Mesendoderm (in vitro differentiated cells): ENCODE measurements around the gene JARID2.

Experiments
- DNase-seq: peaks from one replicate; pipeline ENCODE4 v3.0.0; 2013
- H2AK5ac ChIP-seq: 2 replicates; pipeline ENCODE4 v1.6.1; 2013; ENCODE audit warnings: low read length, inconsistent platforms
- H2BK120ac ChIP-seq: 2 replicates; pipeline ENCODE4 v1.6.1; 2013; ENCODE audit warnings: low read depth, mild to moderate bottlenecking, low read length, moderate library complexity, mixed read lengths
- H2BK15ac ChIP-seq: replicated peaks from 2 replicates; pipeline ENCODE4 v1.6.1; 2013; ENCODE audit warnings: low read depth, mild to moderate bottlenecking, moderate library complexity
- H2BK5ac ChIP-seq: 2 replicates; pipeline ENCODE4 v1.6.1; 2013; ENCODE audit warnings: low read length, inconsistent platforms
- H3K18ac ChIP-seq: 2 replicates; pipeline ENCODE4 v1.6.1; 2013; ENCODE audit warnings: mild to moderate bottlenecking, low read length, mixed read lengths
- H3K23ac ChIP-seq: one replicate; pipeline ENCODE4 v1.6.1; 2013; ENCODE audit warnings: low read length
- H3K27ac ChIP-seq: 2 replicates; pipeline ENCODE4 v1.5.1; 2013; ENCODE audit warnings: low read depth, mild to moderate bottlenecking, inconsistent platforms, low read length, moderate library complexity
- H3K27me3 ChIP-seq: 2 replicates; pipeline ENCODE4 v1.6.1; 2013; ENCODE audit warnings: low read length, control low read depth, mild to moderate bottlenecking, inconsistent platforms; ENCODE audit not compliant: insufficient read depth, poor library complexity
- H3K36me3 ChIP-seq: 2 replicates; pipeline ENCODE4 v1.6.1; 2013; ENCODE audit warnings: low read length, inconsistent platforms; ENCODE audit not compliant: control insufficient read depth, insufficient read depth
- H3K4ac ChIP-seq: one replicate; pipeline ENCODE4 v1.6.1; 2013; ENCODE audit warnings: low read depth, mild to moderate bottlenecking, low read length, moderate library complexity
- H3K4me1 ChIP-seq: 2 replicates; pipeline ENCODE4 v1.6.1; 2013; ENCODE audit warnings: low read depth, low read length, inconsistent platforms; ENCODE audit not compliant: control insufficient read depth
- H3K4me2 ChIP-seq: 2 replicates; pipeline ENCODE4 v1.6.1; 2013; ENCODE audit warnings: low read length
- H3K4me3 ChIP-seq: 2 replicates; pipeline ENCODE4 v1.5.1; 2013; ENCODE audit warnings: mild to moderate bottlenecking, low read length
- H3K56ac ChIP-seq: one replicate; pipeline ENCODE4 v1.6.1; 2013; ENCODE audit warnings: low read length
- H3K79me1 ChIP-seq: 2 replicates; pipeline ENCODE4 v1.6.1; 2013; ENCODE audit warnings: low read length, inconsistent platforms
- H3K79me2 ChIP-seq: 2 replicates; pipeline ENCODE4 v1.6.1; 2013; ENCODE audit warnings: mild to moderate bottlenecking, low read length; ENCODE audit not compliant: control insufficient read depth, insufficient read depth
- H3K9ac ChIP-seq: 2 replicates; pipeline ENCODE4 v1.6.1; 2013; ENCODE audit warnings: low read length, inconsistent platforms
- H4K5ac ChIP-seq: one replicate; pipeline ENCODE4 v1.6.1; 2013; ENCODE audit warnings: low read length
- H4K8ac ChIP-seq: one replicate; pipeline ENCODE4 v1.6.1; 2013; ENCODE audit warnings: low read depth, mild to moderate bottlenecking, control low read depth, low read length, moderate library complexity
- WGBS: extraction: QIAGEN DNeasy Blood & Tissue Kit; methylation state at CpG from one replicate; pipeline ENCODE4 v1.1.7; 2013; ENCODE audit warnings: low lambda C conversion rate, missing lambda C conversion rate; ENCODE audit not compliant: insufficient coverage; ENCODE audit errors: extremely low coverage; 5-methylcytosine and 5-hydroxymethylcytosine counted together

Gene JARID2

DNA sequence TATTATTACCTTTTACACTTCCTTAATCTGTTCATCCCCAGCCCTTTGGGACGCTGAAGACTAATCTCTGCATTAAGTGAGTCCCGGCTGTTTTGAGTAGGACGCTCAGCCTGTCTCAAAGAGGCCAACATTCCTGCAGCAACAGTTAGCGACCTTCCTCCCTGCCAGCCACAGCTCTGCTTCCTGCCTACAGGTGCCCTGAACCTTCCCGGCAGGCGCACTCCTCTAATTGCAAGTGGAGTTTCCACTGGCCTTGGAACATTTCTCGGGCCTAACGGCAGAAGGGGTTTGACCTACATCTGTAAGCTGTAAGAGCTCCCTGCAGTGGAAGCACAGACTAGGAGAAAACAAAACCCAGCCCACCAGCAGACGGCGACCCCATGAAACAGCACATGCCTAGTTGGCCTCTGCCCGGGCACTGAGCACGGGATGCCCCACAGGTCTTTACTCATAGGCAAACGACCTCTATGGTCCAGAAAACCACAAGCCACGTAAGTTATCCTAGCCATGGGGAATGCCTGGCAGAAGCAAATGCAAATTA lies 279.1 kb downstream of the JARID2 start:
- Histone ChIP-seq H2AK5ac (no peak overlapping the region), H3K4me2 (no peak overlapping the region), H3K56ac (no peak overlapping the region), H3K4me3 (no peak overlapping the region), H3K27ac (no peak overlapping the region), H3K4ac (no peak overlapping the region), H3K4me1 (no peaks in the 10 kb centered on the region), H2BK120ac (no peak overlapping the region), H4K8ac (no peak overlapping the region), H3K79me2 (no peaks in the 10 kb centered on the region), H3K18ac (no peak overlapping the region), H3K23ac (no peak overlapping the region), H3K79me1 (no peaks in the 10 kb centered on the region), H2BK5ac (no peak overlapping the region), H3K27me3 (no peaks in the 10 kb centered on the region), H2BK15ac (no peak overlapping the region), H3K36me3 (peaks cover 3% of the 10 kb centered on the region), H3K9ac (no peak overlapping the region), H4K5ac (no peak overlapping the region)
- no CpG with 5 or more reads among the region's 14 CpGs for WGBS
- DNase-seq = no peak

GRCh38 chr6:15526212-15526701 lies 280.4 kb downstream of the JARID2 start:
- no peaks in the 10 kb centered on the region for H3K79me2 ChIP-seq
- H3K36me3 ChIP-seq = peaks cover 3% of the 10 kb centered on the region
- H3K79me1 ChIP-seq = no peaks in the 10 kb centered on the region
- H2AK5ac ChIP-seq = no peak overlapping the region
- no peak overlapping the region for H3K56ac ChIP-seq
- no peak overlapping the region for H2BK15ac ChIP-seq
- H2BK120ac ChIP-seq = no peak overlapping the region
- H3K23ac ChIP-seq = no peak overlapping the region
- no peak overlapping the region for H3K9ac ChIP-seq
- H3K4me3 ChIP-seq = no peak overlapping the region
- H3K4me2 ChIP-seq = no peak overlapping the region
- no peak overlapping the region for H4K5ac ChIP-seq
- no peak overlapping the region for H3K27ac ChIP-seq
- H3K27me3 ChIP-seq = no peaks in the 10 kb centered on the region
- DNase-seq = no peak
- H3K4me1 ChIP-seq = no peaks in the 10 kb centered on the region
- H4K8ac ChIP-seq = no peak overlapping the region
- WGBS = no CpG with 5 or more reads among the region's 13 CpGs
- no peak overlapping the region for H2BK5ac ChIP-seq
- no peak overlapping the region for H3K4ac ChIP-seq
- no peak overlapping the region for H3K18ac ChIP-seq

DNA sequence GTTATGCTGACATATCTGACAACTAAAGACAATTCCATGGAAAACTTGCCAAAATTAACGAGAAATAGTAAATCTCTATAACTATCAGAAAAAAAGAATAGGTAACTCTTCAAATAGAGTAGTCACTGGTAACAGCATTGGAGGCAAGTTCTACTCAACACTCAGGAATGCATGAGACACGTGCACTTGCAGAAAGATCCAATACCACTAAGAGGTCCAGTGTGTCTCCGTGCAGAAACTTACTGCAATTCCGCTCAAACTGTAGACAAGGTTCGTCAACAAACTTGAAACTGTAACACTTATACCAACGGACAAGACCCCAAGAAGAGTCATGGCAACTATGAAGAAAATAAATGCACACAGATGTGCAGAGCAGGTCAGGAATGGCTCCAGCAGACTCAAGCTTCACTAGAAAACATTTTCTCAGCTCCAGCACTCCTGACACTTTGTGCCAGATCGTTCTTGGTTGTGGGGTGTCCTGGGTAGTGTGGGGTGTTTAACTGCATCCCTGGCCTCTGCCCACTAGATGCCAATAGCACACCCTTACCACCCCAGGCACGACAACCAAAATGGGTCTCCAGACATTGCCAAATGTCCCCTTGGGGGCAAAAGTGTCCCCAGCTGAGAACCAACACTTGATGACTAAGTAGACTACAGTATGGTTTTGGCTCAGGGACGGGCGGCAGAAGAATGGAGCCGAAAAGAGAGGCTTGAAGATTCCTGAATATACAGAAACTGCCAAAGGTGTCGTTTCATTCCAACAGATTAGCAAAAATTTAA lies 282.2 kb downstream of the JARID2 start:
- DNase-seq = no peak
- Histone ChIP-seq H2BK5ac (no peak overlapping the region), H3K79me1 (no peaks in the 10 kb centered on the region), H3K36me3 (peaks cover 3% of the 10 kb centered on the region), H3K27me3 (no peaks in the 10 kb centered on the region), H3K4ac (no peak overlapping the region), H3K56ac (no peak overlapping the region), H3K4me2 (no peak overlapping the region), H3K4me1 (no peaks in the 10 kb centered on the region), H3K18ac (no peak overlapping the region), H2BK120ac (no peak overlapping the region), H3K4me3 (no peak overlapping the region), H3K27ac (no peak overlapping the region), H3K9ac (no peak overlapping the region), H3K79me2 (no peaks in the 10 kb centered on the region), H4K8ac (no peak overlapping the region), H3K23ac (no peak overlapping the region), H2BK15ac (no peak overlapping the region), H4K5ac (no peak overlapping the region), H2AK5ac (no peak overlapping the region)
- WGBS = no CpG with 5 or more reads among the region's 12 CpGs

GRCh38 chr6:15528870-15529269 lies 283.0 kb downstream of the JARID2 start:
- H3K23ac ChIP-seq = no peak overlapping the region
- H3K18ac ChIP-seq = no peak overlapping the region
- DNase-seq = no peak
- no peak overlapping the region for H2BK120ac ChIP-seq
- H3K56ac ChIP-seq = no peak overlapping the region
- no peak overlapping the region for H4K5ac ChIP-seq
- no peak overlapping the region for H3K4me2 ChIP-seq
- no peak overlapping the region for H2BK15ac ChIP-seq
- H3K9ac ChIP-seq = no peak overlapping the region
- no peak overlapping the region for H2AK5ac ChIP-seq
- no peaks in the 10 kb centered on the region for H3K79me2 ChIP-seq
- H3K4me3 ChIP-seq = no peak overlapping the region
- no peaks in the 10 kb centered on the region for H3K4me1 ChIP-seq
- peaks cover 2% of the 10 kb centered on the region for H3K36me3 ChIP-seq
- WGBS = no CpG with 5 or more reads among the region's 9 CpGs
- H2BK5ac ChIP-seq = no peak overlapping the region
- H3K27me3 ChIP-seq = no peaks in the 10 kb centered on the region
- H4K8ac ChIP-seq = no peak overlapping the region
- H3K27ac ChIP-seq = no peak overlapping the region
- no peaks in the 10 kb centered on the region for H3K79me1 ChIP-seq
- H3K4ac ChIP-seq = no peak overlapping the region

GRCh38 chr6:15530411-15530810 lies 284.5 kb downstream of the JARID2 start:
- no peak overlapping the region for H3K4me3 ChIP-seq
- no peak overlapping the region for H2BK5ac ChIP-seq
- H2AK5ac ChIP-seq = no peak overlapping the region
- H3K23ac ChIP-seq = no peak overlapping the region
- H4K5ac ChIP-seq = no peak overlapping the region
- H3K4ac ChIP-seq = no peak overlapping the region
- no peak overlapping the region for H3K4me2 ChIP-seq
- no CpG with 5 or more reads among the region's 10 CpGs for WGBS
- DNase-seq = no peak
- no peak overlapping the region for H3K27ac ChIP-seq
- no peak overlapping the region for H3K18ac ChIP-seq
- H3K36me3 ChIP-seq = no peaks in the 10 kb centered on the region
- no peak overlapping the region for H2BK120ac ChIP-seq
- H3K56ac ChIP-seq = no peak overlapping the region
- H3K79me1 ChIP-seq = no peaks in the 10 kb centered on the region
- no peak overlapping the region for H3K9ac ChIP-seq
- H2BK15ac ChIP-seq = no peak overlapping the region
- H3K27me3 ChIP-seq = no peaks in the 10 kb centered on the region
- no peaks in the 10 kb centered on the region for H3K79me2 ChIP-seq
- no peak overlapping the region for H4K8ac ChIP-seq
- H3K4me1 ChIP-seq = no peaks in the 10 kb centered on the region
